Caco-2 (cell line): ENCODE results near the gene SRRT. TPM values are rescaled to one million over a fixed set of nuclear protein-coding genes. Genes with fewer than 3 reads are reported as not detected.

Source experiments
- BruUV-seq: library from RNA; stranded (reverse); fragments of 400-500 nt; replicated peaks from 2 replicates; lab custom pipeline; 2021; lab: Mats Ljungman, UMichigan
- CTCF ChIA-PET: fragments of 300-600 bp; sonication (Branson Sonifier 250); formaldehyde crosslinking; loops from one replicate; lab custom pipeline; 2022; ENCODE audit warnings: antibody characterized with exemption; lab: Charles Lee
- POLR2A ChIA-PET: fragments of 300-600 bp; sonication (Branson Sonifier 250); formaldehyde crosslinking; loops from one replicate; lab custom pipeline; 2022; ENCODE audit warnings: antibody characterized with exemption; lab: Charles Lee
- DNase-seq, 2 experiments: peaks; one replicate each; pipeline versions ENCODE4 v3.0.0 to v3.0.0-alpha.2; 2020 to 2022
- H3K27me3 ChIP-seq: replicated peaks from 2 replicates; pipeline ENCODE4 v1.6.0; 2011; ENCODE audit warnings: low read length; ENCODE audit not compliant: control insufficient read depth, insufficient read depth
- H3K36me3 ChIP-seq: 2 replicates; pipeline ENCODE4 v1.5.1; 2011; ENCODE audit warnings: low read length; ENCODE audit not compliant: control insufficient read depth, insufficient read depth
- H3K4me1 ChIP-seq: fragments of 250-450 bp; sonication (Bioruptor Pico); 2 replicates; pipeline ENCODE4 v1.5.1; 2020; ENCODE audit warnings: mild to moderate bottlenecking
- H3K4me3 ChIP-seq: 2 replicates; pipeline ENCODE4 v1.5.1; 2011; ENCODE audit warnings: low read depth, mild to moderate bottlenecking, control low read depth, low read length
- H3K9me3 ChIP-seq: fragments of 250-450 bp; sonication (Bioruptor Pico); 2 replicates; pipeline ENCODE4 v1.5.1; 2020; ENCODE audit warnings: mild to moderate bottlenecking, moderate library complexity
- H3K27ac Mint-ChIP-seq: one replicate; pipeline ENCODE4 v1.8.0; 2022; ENCODE audit warnings: mixed read lengths; ENCODE audit not compliant: unreplicated experiment
- H3K27me3 Mint-ChIP-seq: one replicate; pipeline ENCODE4 v1.8.0; 2022; ENCODE audit warnings: mixed read lengths; ENCODE audit not compliant: insufficient read depth, unreplicated experiment
- H3K36me3 Mint-ChIP-seq: one replicate; pipeline ENCODE4 v1.8.0; 2022; ENCODE audit warnings: mild to moderate bottlenecking, mixed read lengths; ENCODE audit not compliant: insufficient read depth, unreplicated experiment
- H3K4me1 Mint-ChIP-seq: one replicate; pipeline ENCODE4 v1.8.0; 2022; ENCODE audit warnings: low read depth, mixed read lengths; ENCODE audit not compliant: unreplicated experiment
- H3K4me3 Mint-ChIP-seq: one replicate; pipeline ENCODE4 v1.8.0; 2022; ENCODE audit warnings: mild to moderate bottlenecking, moderate library complexity, mixed read lengths; ENCODE audit not compliant: unreplicated experiment
- H3K9me3 Mint-ChIP-seq: one replicate; pipeline ENCODE4 v1.8.0; 2022; ENCODE audit warnings: mixed read lengths; ENCODE audit not compliant: unreplicated experiment
- CTCF ChIP-seq, 2 experiments: fragments of 200-600 bp in 1 of 2; IDR thresholded peaks; 1 replicate in 1 of 2; 2 replicates in 1 of 2; pipeline versions ENCODE4 v1.5.1 to v1.8.0; 2011 to 2022; ENCODE audit warnings: antibody characterized with exemption in 1 of 2, control low read depth in 1 of 2, inconsistent platforms in 1 of 2, low read depth in 1 of 2, low read length in 1 of 2, mild to moderate bottlenecking in 1 of 2, moderate library complexity in 1 of 2; ENCODE audit not compliant: insufficient read depth in 1 of 2, severe bottlenecking in 1 of 2, unreplicated experiment in 1 of 2
- intact Hi-C: fragments of 100-400 bp; cut with micrococcal nuclease; formaldehyde crosslinking; loops from one replicate; pipeline ENCODE4 v1.10.0; 2022; ENCODE audit not compliant: unreplicated experiment
- total RNA-seq: library from RNA; stranded (reverse); gene quantifications from 2 replicates; pipeline ENCODE4 v1.2.3, GENCODE V29; 2022

SRRT gene
- total RNA-seq, 1 experiment from 2014 or later = 211 TPM

- DNase-seq = no peak
- Histone ChIP-seq H3K4me3 (no peak overlapping the region), H3K4me1 (peaks cover 4% of the 10 kb centered on the region; the same call in 1 of the 2 replicates), H3K27me3 (no peaks in the 10 kb centered on the region), H3K36me3 (peaks cover 7% of the 10 kb centered on the region), H3K9me3 (no peaks in the 10 kb centered on the region)
- peak overlapping the region; percentile 11 for H3K27ac Mint-ChIP-seq
- no peaks in the 10 kb centered on the region for H3K27me3 Mint-ChIP-seq
- TF ChIP-seq CTCF (IDR thresholded peaks at IDR 0.05; ENCODE audit: insufficient read depth in 1 of 2, low read depth in 1 of 2, low read length in 1 of 2, severe bottlenecking in 1 of 2, unreplicated experiment in 1 of 2) = no peak
- no TSS peak for BruUV-seq
- no peak overlapping the region for H3K4me3 Mint-ChIP-seq
- H3K36me3 Mint-ChIP-seq = peaks cover 99% of the 10 kb centered on the region
- H3K4me1 Mint-ChIP-seq = peaks cover 47% of the 10 kb centered on the region
- CTCF ChIA-PET = no interaction called here
- POLR2A ChIA-PET = interaction anchor here (0.6 kb wide), 1 partner anchor 402 kb away, joined by 5 read pairs; no protein-coding TSS in a partner anchor
- intact Hi-C loops = no loop called here
- no peaks in the 10 kb centered on the region for H3K9me3 Mint-ChIP-seq
Observed at GRCh38 chr7:100882785-100883526, 8.1 kb downstream of the SRRT start.

GRCh38 chr7:100884736-100885439 lies 10.0 kb downstream of the SRRT start:
- TSS peak; percentile 22 for BruUV-seq
- peak overlapping the region; percentile 9 for H3K27ac Mint-ChIP-seq
- H3K27me3 Mint-ChIP-seq = no peaks in the 10 kb centered on the region
- POLR2A ChIA-PET = no interaction called here
- no peak overlapping the region for H3K4me3 ChIP-seq
- H3K9me3 ChIP-seq = no peaks in the 10 kb centered on the region
- intact Hi-C loops = no loop called here
- no peak for TF ChIP-seq CTCF (IDR thresholded peaks at IDR 0.05; ENCODE audit: insufficient read depth in 1 of 2, low read depth in 1 of 2, low read length in 1 of 2, severe bottlenecking in 1 of 2, unreplicated experiment in 1 of 2)
- CTCF ChIA-PET = no interaction called here
- peaks cover 45% of the 10 kb centered on the region for H3K4me1 Mint-ChIP-seq
- no peaks in the 10 kb centered on the region for H3K27me3 ChIP-seq
- peaks cover 6% of the 10 kb centered on the region for H3K36me3 ChIP-seq
- DNase-seq = no peak
- H3K4me1 ChIP-seq = peaks cover 12% of the 10 kb centered on the region; the same call in 1 of the 2 replicates
- H3K36me3 Mint-ChIP-seq = peaks cover 99% of the 10 kb centered on the region
- no peaks in the 10 kb centered on the region for H3K9me3 Mint-ChIP-seq
- H3K4me3 Mint-ChIP-seq = no peak overlapping the region

GRCh38 chr7:100885440-100886141 lies 10.7 kb downstream of the SRRT start:
- no peak overlapping the region for H3K4me3 Mint-ChIP-seq
- CTCF ChIA-PET = no interaction called here

More at GRCh38 chr7:100885440-100886141, 10.7 kb downstream of the SRRT start:
- Histone ChIP-seq H3K4me1 (peaks cover 12% of the 10 kb centered on the region), H3K9me3 (no peaks in the 10 kb centered on the region), H3K27me3 (no peaks in the 10 kb centered on the region), H3K4me3 (no peak overlapping the region), H3K36me3 (peaks cover 6% of the 10 kb centered on the region)
- POLR2A ChIA-PET = no interaction called here
- Mint-ChIP-seq H3K36me3 (peaks cover 99% of the 10 kb centered on the region), H3K27me3 (no peaks in the 10 kb centered on the region), H3K4me1 (peaks cover 48% of the 10 kb centered on the region), H3K9me3 (no peaks in the 10 kb centered on the region), H3K27ac (peak overlapping the region; percentile 31)
- intact Hi-C loops = no loop called here
- TF ChIP-seq CTCF (IDR thresholded peaks at IDR 0.05; ENCODE audit: insufficient read depth in 1 of 2, low read depth in 1 of 2, low read length in 1 of 2, severe bottlenecking in 1 of 2, unreplicated experiment in 1 of 2) = no peak
- DNase-seq = no peak
- BruUV-seq = no TSS peak
